H9 (cell line): ENCODE measurements around the gene SCN11A. TPM values are rescaled to one million over a fixed set of nuclear protein-coding genes. Genes with fewer than 3 reads are reported as not detected.

Source experiments
- DNase-seq: peaks from one replicate; pipeline ENCODE4 v3.0.0-alpha.2; 2017
- H2AFZ ChIP-seq: one replicate; pipeline ENCODE4 v1.6.1; 2013; ENCODE audit warnings: mild to moderate bottlenecking, low read length, control low read depth, moderate library complexity
- H2AK5ac ChIP-seq: 2 replicates; pipeline ENCODE4 v1.6.1; 2013; ENCODE audit warnings: low read length, control low read depth, mixed read lengths; ENCODE audit not compliant: insufficient read length
- H2BK120ac ChIP-seq: one replicate; pipeline ENCODE4 v1.6.1; 2013; ENCODE audit warnings: low read depth, mild to moderate bottlenecking, low read length, control low read depth, inconsistent platforms; ENCODE audit not compliant: poor library complexity, severe bottlenecking
- H2BK12ac ChIP-seq: 2 replicates; pipeline ENCODE4 v1.6.1; 2013; ENCODE audit warnings: low read length, control low read depth, mixed read lengths, low read depth; ENCODE audit not compliant: insufficient read length
- H2BK15ac ChIP-seq: 2 replicates; pipeline ENCODE4 v1.6.1; 2013; ENCODE audit warnings: low read depth, low read length, control low read depth
- H2BK20ac ChIP-seq: one replicate; pipeline ENCODE4 v1.6.1; 2013; ENCODE audit warnings: low read depth, mild to moderate bottlenecking, low read length, control low read depth, inconsistent platforms; ENCODE audit not compliant: poor library complexity, severe bottlenecking
- H2BK5ac ChIP-seq: 2 replicates; pipeline ENCODE4 v1.6.1; 2013; ENCODE audit warnings: low read length, control low read depth, mixed read lengths; ENCODE audit not compliant: insufficient read length
- H3K14ac ChIP-seq: 2 replicates; pipeline ENCODE4 v1.6.1; 2013; ENCODE audit warnings: low read length, control low read depth; ENCODE audit not compliant: insufficient read depth
- H3K18ac ChIP-seq: 2 replicates; pipeline ENCODE4 v1.6.1; 2013; ENCODE audit warnings: low read depth, mild to moderate bottlenecking, mixed read lengths, low read length, control low read depth; ENCODE audit not compliant: insufficient read length
- H3K23ac ChIP-seq: 2 replicates; pipeline ENCODE4 v1.6.1; 2013; ENCODE audit warnings: low read length, control low read depth, mixed read lengths, low read depth; ENCODE audit not compliant: insufficient read length
- H3K23me2 ChIP-seq: 2 replicates; pipeline ENCODE4 v1.6.1; 2013; ENCODE audit warnings: low read depth, mild to moderate bottlenecking, mixed read lengths, low read length, control low read depth; ENCODE audit not compliant: insufficient read length, poor library complexity, severe bottlenecking
- H3K27ac ChIP-seq: 2 replicates; pipeline ENCODE4 v1.5.1; 2013; ENCODE audit warnings: low read length, control low read depth, mixed read lengths, low read depth; ENCODE audit not compliant: insufficient read length
- H3K27me3 ChIP-seq: 2 replicates; pipeline ENCODE4 v1.6.1; 2013; ENCODE audit warnings: low read length, control low read depth, inconsistent platforms; ENCODE audit not compliant: insufficient read depth
- H3K4ac ChIP-seq: 2 replicates; pipeline ENCODE4 v1.6.1; 2013; ENCODE audit warnings: low read depth, mild to moderate bottlenecking, control low read depth, inconsistent platforms, low read length, moderate library complexity
- H3K4me1 ChIP-seq: 2 replicates; pipeline ENCODE4 v1.6.1; 2013; ENCODE audit warnings: low read length, control low read depth, inconsistent platforms; ENCODE audit not compliant: insufficient read depth
- H3K4me2 ChIP-seq: 2 replicates; pipeline ENCODE4 v1.6.1; 2013; ENCODE audit warnings: low read length, control low read depth, mixed read lengths; ENCODE audit not compliant: insufficient read length, insufficient read depth
- H3K56ac ChIP-seq: 2 replicates; pipeline ENCODE4 v1.6.1; 2013; ENCODE audit warnings: low read depth, mild to moderate bottlenecking, mixed read lengths, low read length, control low read depth; ENCODE audit not compliant: insufficient read length
- H3K79me1 ChIP-seq: 2 replicates; pipeline ENCODE4 v1.6.1; 2013; ENCODE audit warnings: low read depth, mild to moderate bottlenecking, moderate library complexity, low read length, control low read depth, inconsistent platforms; ENCODE audit not compliant: insufficient read depth, poor library complexity, severe bottlenecking
- H3K79me2 ChIP-seq: 2 replicates; pipeline ENCODE4 v1.6.1; 2013; ENCODE audit warnings: low read length, control low read depth, inconsistent platforms; ENCODE audit not compliant: insufficient read depth
- H3K9ac ChIP-seq: 2 replicates; pipeline ENCODE4 v1.6.1; 2013; ENCODE audit warnings: low read length, control low read depth, mixed read lengths; ENCODE audit not compliant: insufficient read length; ENCODE audit errors: extremely low read depth
- H3K9me3 ChIP-seq: one replicate; pipeline ENCODE4 v1.6.1; 2013; ENCODE audit warnings: low read depth, low read length, inconsistent platforms; ENCODE audit not compliant: control insufficient read depth
- H3T11ph ChIP-seq: one replicate; pipeline ENCODE4 v1.6.1; 2013; ENCODE audit warnings: mild to moderate bottlenecking, low read length, control low read depth, inconsistent platforms
- H4K20me1 ChIP-seq: one replicate; pipeline ENCODE4 v1.6.1; 2013; ENCODE audit not compliant: control insufficient read depth, insufficient read length, insufficient read depth
- H4K5ac ChIP-seq: 2 replicates; pipeline ENCODE4 v1.6.1; 2013; ENCODE audit warnings: low read depth, mild to moderate bottlenecking, mixed read lengths, low read length, control low read depth; ENCODE audit not compliant: insufficient read length
- H4K8ac ChIP-seq: replicated peaks from 2 replicates; pipeline ENCODE4 v1.6.1; 2013; ENCODE audit warnings: low read length, control low read depth, mixed read lengths, low read depth; ENCODE audit not compliant: insufficient read length
- H4K91ac ChIP-seq: 2 replicates; pipeline ENCODE4 v1.6.1; 2013; ENCODE audit warnings: low read depth, mild to moderate bottlenecking, moderate library complexity, mixed read lengths, low read length, control low read depth; ENCODE audit not compliant: insufficient read length
- H3K27ac Mint-ChIP-seq, 3 experiments: 2 replicates in 2 of 3; 3 replicates in 1 of 3; pipeline ENCODE4 v1.8.0; 2020 to 2021; ENCODE audit warnings: mixed read lengths in 3 of 3, mild to moderate bottlenecking in 1 of 3, moderate library complexity in 1 of 3
- H3K27me3 Mint-ChIP-seq: 2 replicates; pipeline ENCODE4 v1.8.0; 2021; ENCODE audit warnings: low read depth, mild to moderate bottlenecking, moderate library complexity, mixed read lengths
- H3K36me3 Mint-ChIP-seq, 3 experiments: 2 replicates in 2 of 3; 3 replicates in 1 of 3; pipeline ENCODE4 v1.8.0; 2020 to 2021; ENCODE audit warnings: low read depth in 3 of 3, mixed read lengths in 3 of 3; ENCODE audit not compliant: insufficient read depth in 1 of 3
- H3K4me1 Mint-ChIP-seq, 2 experiments: 2 replicates each; pipeline ENCODE4 v1.8.0; 2020; ENCODE audit warnings: mixed read lengths in 2 of 2
- H3K4me3 Mint-ChIP-seq, 2 experiments: 2 replicates in 1 of 2; 3 replicates in 1 of 2; pipeline ENCODE4 v1.8.0; 2020 to 2021; ENCODE audit warnings: mild to moderate bottlenecking in 2 of 2, mixed read lengths in 2 of 2, moderate library complexity in 1 of 2
- H3K9me3 Mint-ChIP-seq, 2 experiments: 2 replicates in 1 of 2; 3 replicates in 1 of 2; pipeline ENCODE4 v1.8.0; 2020; ENCODE audit warnings: mild to moderate bottlenecking in 2 of 2, mixed read lengths in 2 of 2, moderate library complexity in 1 of 2
- total RNA-seq: library from RNA; stranded (reverse); gene quantifications from 2 replicates; pipeline ENCODE4 v1.2.1, GENCODE V29; 2021
- TF ChIP-seq, protein P1 (sequence below): fragments of 200-600 bp; sonication (generic); conservative IDR thresholded peaks from 3 replicates; pipeline ENCODE4 v1.8.0; 2021; ENCODE audit warnings: antibody characterized with exemption, mild to moderate bottlenecking

The SCN11A gene
- total RNA-seq, 1 experiment from 2014 or later = 0.17 TPM

DNA sequence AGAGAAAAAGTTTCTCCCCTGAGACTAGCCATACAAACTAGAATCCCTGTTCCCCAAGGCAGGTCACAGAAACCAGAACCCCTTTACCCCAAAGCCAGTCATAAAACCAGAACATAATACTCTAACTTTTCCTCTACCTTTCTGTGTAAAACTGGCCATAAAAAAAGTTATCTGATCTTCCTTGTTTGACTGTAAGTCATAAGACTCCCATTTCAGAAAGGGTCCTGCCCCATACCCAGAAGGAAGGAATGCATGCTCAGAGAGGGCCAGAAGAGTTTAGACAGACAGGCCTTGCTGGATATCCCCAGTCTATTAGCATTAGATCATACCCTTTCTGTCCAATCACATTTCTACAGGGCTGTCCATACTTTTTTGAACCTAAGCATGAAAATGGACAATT lies 27.2 kb downstream of the SCN11A start:
- H3K23ac ChIP-seq = no peak overlapping the region
- no peak overlapping the region for H3K4ac ChIP-seq
- Mint-ChIP-seq H3K4me1 (no peaks in the 10 kb centered on the region), H3K4me3 (no peak overlapping the region), H3K9me3 (no peaks in the 10 kb centered on the region), H3K27ac (no peak overlapping the region), H3K27me3 (peaks cover 2% of the 10 kb centered on the region; the same call in 1 of the 2 replicates), H3K36me3 (no peaks in the 10 kb centered on the region)
- H3K79me1 ChIP-seq = no peaks in the 10 kb centered on the region
- no peak overlapping the region for H3T11ph ChIP-seq
- no peak overlapping the region for H2BK20ac ChIP-seq
- no peaks in the 10 kb centered on the region for H3K4me1 ChIP-seq
- H2BK15ac ChIP-seq = no peak overlapping the region
- H4K20me1 ChIP-seq = no peaks in the 10 kb centered on the region
- no peak overlapping the region for H4K5ac ChIP-seq
- no peak overlapping the region for H2BK5ac ChIP-seq
- H3K56ac ChIP-seq = no peak overlapping the region
- H4K91ac ChIP-seq = no peak overlapping the region
- TF ChIP-seq, protein P1, sequence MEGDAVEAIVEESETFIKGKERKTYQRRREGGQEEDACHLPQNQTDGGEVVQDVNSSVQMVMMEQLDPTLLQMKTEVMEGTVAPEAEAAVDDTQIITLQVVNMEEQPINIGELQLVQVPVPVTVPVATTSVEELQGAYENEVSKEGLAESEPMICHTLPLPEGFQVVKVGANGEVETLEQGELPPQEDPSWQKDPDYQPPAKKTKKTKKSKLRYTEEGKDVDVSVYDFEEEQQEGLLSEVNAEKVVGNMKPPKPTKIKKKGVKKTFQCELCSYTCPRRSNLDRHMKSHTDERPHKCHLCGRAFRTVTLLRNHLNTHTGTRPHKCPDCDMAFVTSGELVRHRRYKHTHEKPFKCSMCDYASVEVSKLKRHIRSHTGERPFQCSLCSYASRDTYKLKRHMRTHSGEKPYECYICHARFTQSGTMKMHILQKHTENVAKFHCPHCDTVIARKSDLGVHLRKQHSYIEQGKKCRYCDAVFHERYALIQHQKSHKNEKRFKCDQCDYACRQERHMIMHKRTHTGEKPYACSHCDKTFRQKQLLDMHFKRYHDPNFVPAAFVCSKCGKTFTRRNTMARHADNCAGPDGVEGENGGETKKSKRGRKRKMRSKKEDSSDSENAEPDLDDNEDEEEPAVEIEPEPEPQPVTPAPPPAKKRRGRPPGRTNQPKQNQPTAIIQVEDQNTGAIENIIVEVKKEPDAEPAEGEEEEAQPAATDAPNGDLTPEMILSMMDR = no peak
- no peak overlapping the region for H2AFZ ChIP-seq
- H3K27me3 ChIP-seq = no peaks in the 10 kb centered on the region
- no peak overlapping the region for H4K8ac ChIP-seq
- H3K79me2 ChIP-seq = no peaks in the 10 kb centered on the region
- H3K9me3 ChIP-seq = no peaks in the 10 kb centered on the region
- no peak overlapping the region for H3K9ac ChIP-seq
- H3K27ac ChIP-seq = no peak overlapping the region
- no peak overlapping the region for H3K14ac ChIP-seq
- no peak overlapping the region for H3K18ac ChIP-seq
- no peak overlapping the region for H3K4me2 ChIP-seq
- no peak overlapping the region for H2AK5ac ChIP-seq
- no peak overlapping the region for H2BK120ac ChIP-seq
- no peaks in the 10 kb centered on the region for H3K23me2 ChIP-seq
- H2BK12ac ChIP-seq = no peak overlapping the region
- no peak for DNase-seq
